ENCODE data around the gene PACS2. TPM values are rescaled to one million over a fixed set of nuclear protein-coding genes. Genes with fewer than 3 reads are reported as not detected.

PACS2 gene
- total RNA-seq, 1 experiment from 2014 or later, result 57.7 TPM

- no TSS peak for BruUV-seq (replicated peaks)
- no peak overlapping the region for H3K4me3 Mint-ChIP-seq (ENCODE audit: unreplicated experiment)
- intact Hi-C loops (cut with micrococcal nuclease), result no loop called here
- no peaks in the 10 kb centered on the region for H3K9me3 Mint-ChIP-seq (ENCODE audit: unreplicated experiment)
- H3K27me3 Mint-ChIP-seq (ENCODE audit: insufficient read depth, unreplicated experiment), result no peaks in the 10 kb centered on the region
- H3K27ac Mint-ChIP-seq (ENCODE audit: low read depth, unreplicated experiment), result no peak overlapping the region
- DNase-seq (ENCODE audit: unreplicated experiment), result no peak
- CTCF ChIA-PET, result interaction anchor here (0.6 to 0.7 kb wide), 2 partner anchors 60 to 579 kb away, joined by 3 read pairs; no protein-coding TSS in a partner anchor
- no peak for TF ChIP-seq CTCF (IDR thresholded peaks at IDR 0.05; ENCODE audit: unreplicated experiment)
- POLR2A ChIA-PET, result no interaction called here
- H3K36me3 Mint-ChIP-seq (ENCODE audit: insufficient read depth, unreplicated experiment), result peaks cover 31% of the 10 kb centered on the region
- peaks cover 17% of the 10 kb centered on the region for H3K4me1 Mint-ChIP-seq (ENCODE audit: insufficient read depth, unreplicated experiment)
These were observed 112.9 kb downstream of the PACS2 start for GRCh38 chr14:105427412-105427811.

GRCh38 chr14:105427936-105428485 lies 113.5 kb downstream of the PACS2 start:
- intact Hi-C loops (cut with micrococcal nuclease), result no loop called here
- DNase-seq (ENCODE audit: unreplicated experiment), result no peak
- Mint-ChIP-seq H3K36me3 (ENCODE audit: insufficient read depth, unreplicated experiment) (peaks cover 31% of the 10 kb centered on the region), H3K27me3 (ENCODE audit: insufficient read depth, unreplicated experiment) (no peaks in the 10 kb centered on the region), H3K4me1 (ENCODE audit: insufficient read depth, unreplicated experiment) (peaks cover 14% of the 10 kb centered on the region), H3K27ac (ENCODE audit: low read depth, unreplicated experiment) (no peak overlapping the region), H3K4me3 (ENCODE audit: unreplicated experiment) (no peak overlapping the region), H3K9me3 (ENCODE audit: unreplicated experiment) (no peaks in the 10 kb centered on the region)
- BruUV-seq (replicated peaks), result no TSS peak
- CTCF ChIA-PET, result interaction anchor here (0.6 to 0.9 kb wide), 3 partner anchors 44 to 578 kb away, joined by 3 read pairs; no protein-coding TSS in a partner anchor
- POLR2A ChIA-PET, result no interaction called here
- no peak for TF ChIP-seq CTCF (IDR thresholded peaks at IDR 0.05; ENCODE audit: unreplicated experiment)

DNA sequence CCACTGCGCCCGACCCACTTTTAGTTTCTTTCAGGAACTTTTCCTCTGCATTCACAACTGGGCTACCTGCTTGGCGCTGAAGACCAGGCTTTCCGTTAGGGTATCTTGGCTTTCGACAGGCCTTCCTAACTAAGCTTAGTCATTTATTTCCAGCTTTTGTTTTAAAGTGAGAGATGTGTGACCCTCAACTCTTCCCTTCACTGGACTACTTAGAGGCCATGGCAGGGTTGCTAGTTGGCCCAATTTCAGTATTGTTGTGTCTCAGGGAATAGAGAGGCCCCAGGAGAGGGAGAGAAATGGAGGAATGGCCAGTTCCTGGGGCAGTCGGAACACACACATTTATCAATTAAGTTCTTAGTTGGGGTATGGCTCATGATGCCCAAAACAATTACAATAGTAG lies 115.5 kb downstream of the PACS2 start:
- intact Hi-C loops (cut with micrococcal nuclease), result loop anchor here (2.0 kb wide), 1 partner anchor 51 kb away; no protein-coding TSS in a partner anchor
- POLR2A ChIA-PET, result interaction anchor here (0.5 to 2.2 kb wide), 8 partner anchors 8 to 638 kb away, joined by 3 to 8 read pairs (median 4); partner anchors contain the start of genes CDCA4 and TEX22

More for the DNA sequence above, 115.5 kb downstream of the PACS2 start:
- no TSS peak for BruUV-seq (replicated peaks)
- no peak overlapping the region for H3K4me3 Mint-ChIP-seq (ENCODE audit: unreplicated experiment)
- peak overlapping the region; percentile 54 for H3K27ac Mint-ChIP-seq (ENCODE audit: low read depth, unreplicated experiment)
- CTCF ChIA-PET, result interaction anchor here (1.5 to 2.0 kb wide), 2 partner anchors 18 to 60 kb away, joined by 5 to 7 read pairs; no protein-coding TSS in a partner anchor
- no peaks in the 10 kb centered on the region for H3K9me3 Mint-ChIP-seq (ENCODE audit: unreplicated experiment)
- H3K4me1 Mint-ChIP-seq (ENCODE audit: insufficient read depth, unreplicated experiment), result peaks cover 14% of the 10 kb centered on the region
- no peaks in the 10 kb centered on the region for H3K27me3 Mint-ChIP-seq (ENCODE audit: insufficient read depth, unreplicated experiment)
- no peak for TF ChIP-seq CTCF (IDR thresholded peaks at IDR 0.05; ENCODE audit: unreplicated experiment)
- DNase-seq (ENCODE audit: unreplicated experiment), result no peak
- H3K36me3 Mint-ChIP-seq (ENCODE audit: insufficient read depth, unreplicated experiment), result peaks cover 33% of the 10 kb centered on the region
